Stimulated activated CD4-positive, alpha-beta T cell treated with anti-CD3 and anti-CD28 coated beads, Interleukin-4, amount 100 ng/mL, for 4 hours (primary cell): ENCODE data around the gene AHRR.
"Not testable (repeated sequence)": the region's sequence is repeated elsewhere in the genome, so short reads cannot be mapped to it uniquely, and the experiment has no call there.

ENCODE experiments used
- DNase-seq, 2 experiments: peaks; one replicate each; pipeline ENCODE4 v3.0.0-alpha.2; 2020

The AHRR gene

DNA sequence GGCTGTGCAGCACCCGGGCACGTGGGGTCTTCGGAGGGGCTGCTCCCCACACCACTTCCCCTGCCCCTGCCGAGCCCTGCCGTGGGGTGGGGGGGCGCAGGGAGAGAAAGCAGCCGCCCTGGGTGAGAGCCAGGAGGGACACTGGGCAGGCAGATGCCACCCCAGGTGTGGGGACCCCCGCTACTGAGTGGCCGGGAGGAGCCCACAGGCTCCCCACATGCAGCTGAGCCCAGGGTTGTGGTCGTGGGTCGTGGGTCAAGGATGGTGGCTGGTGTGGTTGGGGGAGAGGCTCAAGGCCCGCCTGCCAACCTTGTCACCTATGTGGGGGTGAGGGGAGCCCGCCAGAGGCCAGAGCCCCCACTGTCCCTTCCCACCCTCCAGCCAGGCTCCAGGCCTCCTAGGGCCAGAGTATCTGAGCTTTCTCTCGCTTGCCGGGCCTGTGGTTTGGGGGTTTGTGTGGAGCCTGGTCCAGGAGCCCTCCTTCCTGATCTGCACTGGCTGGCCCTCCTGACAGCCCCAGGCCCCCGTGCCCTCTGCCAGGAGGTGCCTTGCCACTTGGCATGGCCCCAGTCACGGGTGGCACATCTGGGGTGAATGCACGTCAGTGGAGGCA lies 157.0 kb downstream of the AHRR start:
- DNase-seq: no peak

GRCh38 chr5:478982-479535 lies 157.5 kb downstream of the AHRR start:
- DNase-seq: no peak

- DNase-seq: no peak
Measured at GRCh38 chr5:479566-480319, 158.2 kb downstream of the AHRR start.

DNA sequence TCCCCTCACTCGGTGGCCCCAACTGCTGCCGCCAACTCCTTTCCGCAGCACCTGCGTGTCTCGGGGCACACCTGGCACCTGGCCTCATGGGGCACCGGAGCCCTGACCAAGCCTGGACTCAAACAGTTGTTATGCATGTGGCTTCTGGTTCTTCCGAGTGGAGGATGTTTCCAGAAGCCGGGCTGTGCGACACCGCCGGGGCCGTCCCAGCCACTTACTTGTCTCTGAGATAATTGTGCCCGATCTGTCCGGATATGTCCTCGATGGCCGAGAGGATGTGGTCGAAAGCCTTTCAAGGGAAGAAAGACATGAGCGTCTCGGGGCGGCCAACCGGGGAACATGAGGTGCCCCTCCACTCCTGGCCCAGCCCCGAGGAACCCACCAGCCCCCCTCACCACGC lies 159.8 kb downstream of the AHRR start:
- no peak for DNase-seq

DNA sequence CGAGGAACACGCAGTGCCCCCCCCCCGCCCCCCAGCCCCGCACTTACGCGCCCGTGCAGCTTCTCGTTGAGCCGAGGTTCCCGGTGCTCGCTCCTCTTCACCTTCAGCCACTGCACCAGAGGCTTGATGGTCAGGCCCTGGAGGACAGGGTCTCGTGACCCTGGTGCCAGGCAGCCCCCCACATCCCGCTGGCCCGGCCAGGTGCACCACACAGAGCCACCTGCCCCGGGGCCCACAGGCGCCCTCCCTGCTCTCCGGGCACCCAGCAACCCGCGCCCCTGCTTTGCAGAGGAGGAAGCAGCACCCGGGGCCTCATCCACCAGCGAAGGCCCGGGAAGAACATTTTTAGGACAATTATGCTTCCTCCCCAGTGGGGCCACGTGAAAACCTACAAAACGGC lies 160.5 kb downstream of the AHRR start:
- no peak for DNase-seq

- no peak for DNase-seq
Measured at GRCh38 chr5:482506-482905, 161.0 kb downstream of the AHRR start.

GRCh38 chr5:483011-483410 lies 161.5 kb downstream of the AHRR start:
- no peak for DNase-seq

DNA sequence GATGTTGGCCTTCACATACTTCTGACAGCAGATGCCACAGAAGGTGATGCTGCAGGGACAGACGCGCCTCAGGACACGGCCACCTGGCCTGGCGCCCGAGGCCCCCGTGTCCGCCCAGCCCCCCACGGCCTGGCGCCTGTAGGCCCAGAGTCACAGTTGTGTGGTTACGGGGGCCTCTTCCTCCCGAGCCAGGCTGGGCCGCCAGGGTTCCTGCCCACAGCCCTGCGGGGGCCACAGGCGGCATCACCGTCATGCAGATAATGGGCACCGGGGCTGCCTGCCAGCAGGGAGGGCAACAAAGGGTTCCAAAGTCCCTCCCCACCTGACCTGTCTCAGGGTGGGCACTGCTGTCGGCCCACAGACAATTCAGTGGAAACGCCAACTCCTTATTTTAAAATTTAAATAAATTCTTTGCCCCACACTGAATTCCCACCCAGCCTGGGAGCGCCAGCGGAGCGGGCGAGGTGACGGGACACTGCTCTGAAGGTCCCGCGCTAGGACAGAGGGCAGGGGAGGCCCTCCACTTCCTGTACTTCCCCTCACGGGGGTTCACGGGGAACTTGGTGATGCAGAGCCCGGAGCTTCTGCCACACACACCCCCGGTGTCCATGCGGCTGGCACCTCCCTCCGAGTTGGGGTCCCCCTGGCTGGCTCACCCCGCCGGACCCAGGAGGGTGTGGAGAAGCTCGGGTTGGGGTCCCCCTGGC lies 162.1 kb downstream of the AHRR start:
- no peak for DNase-seq

DNA sequence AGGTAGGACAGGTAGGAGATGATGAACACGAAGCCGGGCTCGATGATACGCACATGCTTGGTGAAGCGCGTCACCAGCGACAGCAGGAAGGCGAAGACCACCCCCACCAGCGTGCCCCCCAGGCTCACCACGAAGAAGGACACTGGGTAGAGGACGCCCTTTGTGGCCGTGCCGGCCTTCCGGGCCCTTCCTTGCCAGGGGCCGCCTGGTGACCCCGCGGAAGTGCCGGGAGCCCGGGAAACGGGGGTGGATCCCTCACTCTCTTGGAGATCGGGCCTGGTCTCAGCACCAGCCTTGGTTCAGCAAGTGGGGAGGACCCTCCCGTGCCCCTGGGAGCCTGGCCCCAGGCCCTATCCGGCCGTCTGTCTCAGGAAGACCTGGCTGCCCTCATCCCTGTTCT lies 163.0 kb downstream of the AHRR start:
- no peak for DNase-seq

DNA sequence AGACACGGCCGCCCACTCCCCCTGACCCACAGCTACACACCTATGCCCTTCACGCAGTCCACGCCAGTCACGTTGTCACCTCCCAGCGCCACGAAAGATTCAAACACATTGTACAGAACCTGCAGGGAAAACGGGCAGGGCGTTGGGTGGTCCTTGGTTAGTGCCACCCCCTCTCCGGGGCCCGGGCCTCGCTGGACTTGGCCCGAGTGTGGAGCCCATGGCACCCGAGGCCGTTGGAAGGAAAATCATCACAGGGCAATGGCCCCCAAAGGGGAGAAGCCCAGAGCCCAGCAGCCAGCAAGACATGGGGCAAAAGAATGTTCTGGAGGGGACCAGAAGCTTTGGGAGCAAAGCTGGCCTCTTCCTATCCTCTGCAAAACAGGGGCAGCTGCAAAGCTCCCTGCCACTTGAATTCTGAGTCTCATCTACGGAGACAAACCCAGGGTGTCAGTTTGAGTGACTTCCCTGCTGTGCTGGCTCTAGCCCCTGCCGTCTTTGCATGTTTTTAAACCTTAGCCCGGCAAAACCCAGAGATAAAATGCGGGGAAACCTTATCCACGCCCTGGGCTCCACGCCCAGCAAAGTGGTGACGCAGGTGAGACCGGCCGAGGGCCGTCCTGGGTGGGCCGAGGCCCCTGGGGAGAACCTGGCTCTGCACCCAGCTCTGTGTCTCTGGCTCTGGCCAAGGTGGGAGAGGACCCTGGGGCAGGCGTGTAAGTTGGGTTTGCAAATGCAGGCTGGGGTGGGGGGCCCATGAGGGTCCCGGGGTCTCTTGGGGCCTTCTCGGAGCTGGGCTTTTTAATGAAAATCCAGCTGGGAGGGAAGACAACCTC lies 163.8 kb downstream of the AHRR start:
- DNase-seq: no peak

DNA sequence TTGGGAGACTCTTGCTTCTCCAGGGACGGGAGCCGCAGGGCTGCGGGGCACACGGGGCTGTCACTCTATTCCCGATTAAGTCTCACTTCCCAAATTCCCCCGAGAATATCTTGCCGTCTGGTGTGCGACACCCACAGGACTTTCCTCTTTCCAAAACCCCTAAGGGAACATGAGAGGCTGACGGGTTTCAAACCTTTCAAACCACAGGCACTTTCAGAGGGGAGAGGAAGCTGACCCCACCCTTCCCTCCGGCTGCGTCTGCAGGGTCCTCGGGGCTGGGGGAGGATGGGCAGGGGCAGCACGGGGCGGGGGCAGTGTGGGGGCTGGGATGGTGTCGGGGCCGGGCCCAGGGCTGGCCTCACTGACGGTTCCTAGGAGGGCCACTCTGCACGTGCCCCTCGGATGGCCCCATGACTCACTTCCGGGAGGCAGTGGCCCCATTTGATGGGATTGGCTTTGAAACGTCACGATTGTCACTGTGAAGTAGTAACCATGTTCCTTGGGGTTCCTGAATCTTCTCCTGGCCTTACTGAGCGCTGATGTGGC lies 164.5 kb downstream of the AHRR start:
- DNase-seq: no peak

DNA sequence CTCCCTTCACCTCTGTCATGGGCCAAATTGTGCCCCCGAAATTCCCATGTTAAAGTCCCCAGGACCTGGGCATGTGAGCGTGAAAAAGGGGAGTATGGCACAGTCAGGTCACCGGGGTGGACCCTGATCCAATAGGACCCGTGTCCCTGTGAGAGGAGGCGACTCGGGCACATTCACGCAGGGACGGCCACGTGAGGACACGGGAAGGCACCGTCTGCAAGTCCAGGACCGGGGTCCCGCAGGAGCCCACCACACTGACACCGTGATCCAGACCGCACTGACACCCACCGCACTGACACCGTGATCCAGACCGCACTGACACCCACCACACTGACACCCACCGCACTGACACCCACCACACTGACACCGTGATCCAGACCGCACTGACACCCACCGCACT lies 165.1 kb downstream of the AHRR start:
- DNase-seq: not testable (repeated sequence)
